A549 treated with CpdA at 1 μM for 4 hours (cell line): ENCODE data around the gene SKIDA1. TPM values are rescaled to one million over a fixed set of nuclear protein-coding genes. Genes with fewer than 3 reads are reported as not detected.

ENCODE experiments used
- total RNA-seq: library from RNA; stranded (reverse); fragments of 200-300 nt; extraction: Qiagen RNA extraction; gene quantifications from 5 replicates; pipeline ENCODE4 v1.2.3, GENCODE V29; 2022; ENCODE audit warnings: low read depth

The SKIDA1 gene
- 0.85 to 1.6 TPM (median 1.5 TPM) in 5 replicates for total RNA-seq

DNA sequence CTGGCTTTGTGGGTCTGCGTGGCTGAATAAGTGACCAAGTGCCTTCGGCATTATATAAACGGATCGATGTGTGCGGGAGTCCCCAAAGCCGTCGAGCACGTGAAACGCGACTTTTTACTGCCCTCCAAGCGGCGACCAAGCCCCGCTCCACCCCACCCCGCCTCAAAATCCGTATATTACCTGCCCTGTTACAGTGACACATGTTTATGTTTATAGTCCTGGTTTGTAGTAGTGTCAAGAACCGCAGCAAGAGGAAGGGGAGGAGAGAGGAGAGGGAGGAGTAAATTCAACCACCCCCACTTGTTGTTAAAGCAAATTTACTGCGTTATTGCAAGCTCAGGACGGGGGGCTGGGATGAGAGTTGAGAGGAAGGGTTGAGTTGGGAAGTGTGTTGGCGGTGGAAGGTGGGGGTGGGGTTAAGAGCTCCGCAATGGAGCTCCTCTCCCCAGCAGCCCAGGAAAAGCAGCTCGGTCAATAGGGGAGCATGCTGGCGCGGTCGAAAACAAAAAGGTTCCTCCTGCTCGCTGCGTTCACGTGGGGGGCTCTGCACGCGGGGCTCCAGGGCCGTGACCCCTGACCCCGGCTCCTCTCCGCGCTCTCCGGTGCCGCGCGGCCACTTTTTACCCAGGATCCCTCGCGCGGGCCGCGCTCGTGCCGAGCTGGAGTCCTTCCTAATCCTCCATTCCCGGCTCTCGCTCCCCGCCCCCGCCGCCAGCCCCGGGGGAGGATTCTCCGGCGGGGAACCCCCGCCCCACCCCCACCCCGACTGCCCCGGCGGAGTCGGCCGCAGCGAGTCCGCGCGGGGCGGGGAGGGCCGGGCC, at the start of gene SKIDA1:
TSS of gene SKIDA1 (minus strand) at position 316 of the 821 bp plus-strand sequence. CDS start 7,860 bp downstream, outside the sequence.

DNA sequence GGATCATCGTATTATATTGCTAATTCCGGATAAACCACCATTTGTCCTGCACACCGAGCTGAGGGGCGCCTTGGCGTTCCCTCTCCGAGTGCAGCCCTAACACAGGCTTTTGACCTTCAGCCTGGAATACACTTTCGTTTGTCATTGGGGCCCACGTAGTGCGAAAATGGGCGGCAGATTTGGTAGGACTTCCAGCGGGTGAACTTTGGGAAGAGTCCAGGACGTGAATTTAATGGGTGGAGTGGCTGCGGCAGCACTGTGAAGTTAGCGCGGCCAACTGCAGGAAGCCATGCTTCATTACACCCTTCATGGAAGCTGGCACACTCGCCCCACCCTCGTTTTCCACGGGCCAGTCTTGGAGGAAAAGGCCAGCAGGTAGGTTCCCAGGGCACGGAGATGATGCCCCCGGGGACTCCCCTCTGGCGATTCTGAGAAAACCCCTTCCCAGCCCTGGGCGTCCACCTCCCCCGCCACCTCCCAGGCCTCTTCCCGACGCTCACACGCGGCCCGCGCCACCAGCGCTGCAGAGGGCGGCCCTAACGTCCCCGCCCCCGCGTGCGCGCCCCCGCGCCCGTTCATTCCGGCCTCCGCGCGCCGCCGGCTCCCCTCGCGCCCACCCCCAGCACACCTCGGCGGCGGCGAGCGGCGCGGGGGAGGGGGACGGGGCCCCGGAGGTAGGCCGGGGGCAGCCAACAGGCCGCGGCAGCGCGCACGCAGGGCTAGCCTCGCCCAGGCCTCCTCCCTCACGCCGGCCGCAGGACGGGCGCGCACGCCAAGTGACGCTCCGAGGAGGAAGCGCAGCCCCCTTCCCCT, 8.2 kb upstream of the SKIDA1 start, which contains the start of gene MLLT10:
TSS of gene MLLT10 (plus strand) at position 766 of the 813 bp plus-strand sequence. CDS start 413 bp downstream, outside the sequence.

Other genes starting within 250 kb of the SKIDA1 start
- gene MLLT10, start 8.6 kb upstream of the SKIDA1 start, total RNA-seq, result 25.7 to 32.6 TPM (median 28.8 TPM) in 5 replicates